ENCODE measurements around the gene HAUS7.
A peak's percentile ranks its signal among the peaks of the same experiment; 100 is the strongest.

Gene HAUS7

GRCh38 chrX:153400146-153401132, 69.9 kb downstream of the HAUS7 start:
- DNase-seq = peak; percentile 36 to 67 (median 55)
- ChIA-PET POLR2A (no interaction called here), CTCF (interaction anchor here (2.1 kb wide), 1 partner anchor 37 kb away, joined by 8 read pairs; no protein-coding TSS in a partner anchor)
- no peaks in the 10 kb centered on the region for H3K36me3 ChIP-seq (ENCODE audit: control insufficient read depth in 4 of 4, insufficient read depth in 4 of 4, low read length in 3 of 4)
- peaks cover 0 to 15% (median 10%) of the 10 kb centered on the region in 4 experiments for H3K4me1 ChIP-seq (ENCODE audit: control extremely low read depth in 1 of 4, control insufficient read depth in 4 of 4, insufficient read depth in 4 of 4, low read length in 3 of 4)
- no peak overlapping the region for H3K4me3 ChIP-seq (ENCODE audit: control insufficient read depth in 1 of 7, extremely low read depth in 1 of 7, insufficient read depth in 4 of 7, low read depth in 2 of 7, low read length in 6 of 7)
- peaks cover 0 to 3% (median 0%) of the 10 kb centered on the region in 5 experiments for H3K9me3 ChIP-seq (ENCODE audit: control extremely low read depth in 1 of 5, control insufficient read depth in 4 of 5, insufficient read depth in 2 of 5, low read depth in 1 of 5, low read length in 4 of 5)
- 84% methylated on average over 42 of the region's 60 CpGs for WGBS (ENCODE audit: insufficient coverage)
- H3K27ac ChIP-seq (ENCODE audit: insufficient read depth in 1 of 2, low read depth in 1 of 2, low read length in 2 of 2, poor library complexity in 1 of 2, severe bottlenecking in 2 of 2) = no peak overlapping the region
- peaks cover 0 to 11% (median 0%) of the 10 kb centered on the region in 5 experiments for H3K27me3 ChIP-seq (replicated peaks in 2 of 5; ENCODE audit: control insufficient read depth in 4 of 5, insufficient read depth in 5 of 5, low read length in 4 of 5)

GRCh38 chrX:153398275-153398960, 72.0 kb downstream of the HAUS7 start:
- Histone ChIP-seq H3K36me3 (ENCODE audit: control insufficient read depth in 4 of 4, insufficient read depth in 4 of 4, low read length in 3 of 4) (no peaks in the 10 kb centered on the region), H3K27ac (ENCODE audit: insufficient read depth in 1 of 2, low read depth in 1 of 2, low read length in 2 of 2, poor library complexity in 1 of 2, severe bottlenecking in 2 of 2) (no peak overlapping the region), H3K27me3 (replicated peaks in 2 of 5; ENCODE audit: control insufficient read depth in 4 of 5, insufficient read depth in 5 of 5, low read length in 4 of 5) (peaks cover 0 to 14% (median 0%) of the 10 kb centered on the region in 5 experiments), H3K4me3 (ENCODE audit: control insufficient read depth in 1 of 7, extremely low read depth in 1 of 7, insufficient read depth in 4 of 7, low read depth in 2 of 7, low read length in 6 of 7) (no peak overlapping the region), H3K9me3 (ENCODE audit: control extremely low read depth in 1 of 5, control insufficient read depth in 4 of 5, insufficient read depth in 2 of 5, low read depth in 1 of 5, low read length in 4 of 5) (peaks cover 0 to 3% (median 0%) of the 10 kb centered on the region in 5 experiments), H3K4me1 (ENCODE audit: control extremely low read depth in 1 of 4, control insufficient read depth in 4 of 4, insufficient read depth in 4 of 4, low read length in 3 of 4) (peaks cover 0 to 32% (median 15%) of the 10 kb centered on the region in 4 experiments)
- no peak for DNase-seq
- WGBS (ENCODE audit: insufficient coverage) = 95% methylated on average over 15 of the region's 17 CpGs
- ChIA-PET POLR2A (no interaction called here), CTCF (interaction anchor here (1.0 to 2.9 kb wide), 3 partner anchors 8 to 39 kb away, joined by 3 to 11 read pairs (median 8); no protein-coding TSS in a partner anchor)
